ENCODE data around the gene MEIS1.

- TF ChIP-seq CTCF (IDR thresholded peaks at IDR 0.05) (no peak), EP300 (IDR thresholded peaks at IDR 0.05; ENCODE audit: low read depth) (no peak)
Observed at GRCh38 chr2:66438891-66439811, 4.2 kb downstream of the MEIS1 start.

Measured in transverse colon (tissue), 3 donors.